ENCODE results near the gene ARFIP2.
"Not testable (repeated sequence)": the region's sequence is repeated elsewhere in the genome, so short reads cannot be mapped to it uniquely, and the experiment has no call there.

ARFIP2 gene, protein sequence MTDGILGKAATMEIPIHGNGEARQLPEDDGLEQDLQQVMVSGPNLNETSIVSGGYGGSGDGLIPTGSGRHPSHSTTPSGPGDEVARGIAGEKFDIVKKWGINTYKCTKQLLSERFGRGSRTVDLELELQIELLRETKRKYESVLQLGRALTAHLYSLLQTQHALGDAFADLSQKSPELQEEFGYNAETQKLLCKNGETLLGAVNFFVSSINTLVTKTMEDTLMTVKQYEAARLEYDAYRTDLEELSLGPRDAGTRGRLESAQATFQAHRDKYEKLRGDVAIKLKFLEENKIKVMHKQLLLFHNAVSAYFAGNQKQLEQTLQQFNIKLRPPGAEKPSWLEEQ

DNA sequence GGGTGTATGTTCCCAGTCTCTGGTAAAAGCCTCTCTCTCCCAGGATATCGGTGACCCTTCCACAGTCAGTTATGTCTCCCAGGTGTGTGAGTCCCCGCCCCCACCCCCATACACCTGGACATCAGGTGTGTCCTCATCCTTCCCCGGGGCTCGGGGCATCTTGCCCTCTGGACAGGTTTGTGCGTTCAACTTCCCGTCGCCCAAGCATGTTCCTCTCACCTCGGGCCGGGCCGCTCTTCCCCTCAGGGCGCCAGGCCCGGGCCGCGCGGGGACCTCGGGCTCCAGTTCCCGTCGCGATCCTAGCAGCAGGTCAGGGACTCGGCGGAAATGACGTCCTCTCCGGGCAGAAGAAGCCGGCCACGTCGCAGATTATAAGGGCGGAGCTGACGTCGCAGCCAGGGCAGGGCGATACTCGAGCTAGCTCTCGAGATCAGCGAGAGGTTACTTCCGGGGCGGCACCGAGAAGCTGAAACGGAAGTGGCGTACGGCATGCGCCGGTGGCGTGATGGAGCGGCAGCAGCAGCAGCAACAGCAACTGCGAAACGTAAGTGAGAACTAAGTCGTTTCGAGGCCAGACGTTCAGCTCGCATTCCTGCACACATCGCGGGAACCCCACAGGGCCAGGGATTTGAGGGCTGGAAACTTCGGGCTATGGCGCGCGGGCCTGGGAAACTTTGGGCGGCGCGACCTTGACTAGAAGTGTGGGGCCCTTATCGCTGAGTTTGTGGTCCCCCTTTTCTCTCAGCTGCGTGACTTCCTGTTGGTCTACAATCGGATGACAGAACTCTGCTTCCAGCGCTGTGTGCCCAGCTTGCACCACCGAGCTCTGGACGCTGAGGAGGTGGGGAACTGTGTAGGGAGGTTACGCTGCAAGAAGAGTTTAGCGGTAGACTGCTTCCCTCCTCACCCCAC is at the start of gene ARFIP2, which contains the start of gene TIMM10B:
Gene ARFIP2, minus strand, starts transcription at position 320 of the 912 bp plus-strand sequence. CDS start 910 bp downstream, outside the sequence.
Gene TIMM10B, plus strand, starts transcription at position 490 of the 912 bp plus-strand sequence. Its CDS starts 16 bp downstream, at position 506.
- DNase-seq = peak; percentile 97

DNA sequence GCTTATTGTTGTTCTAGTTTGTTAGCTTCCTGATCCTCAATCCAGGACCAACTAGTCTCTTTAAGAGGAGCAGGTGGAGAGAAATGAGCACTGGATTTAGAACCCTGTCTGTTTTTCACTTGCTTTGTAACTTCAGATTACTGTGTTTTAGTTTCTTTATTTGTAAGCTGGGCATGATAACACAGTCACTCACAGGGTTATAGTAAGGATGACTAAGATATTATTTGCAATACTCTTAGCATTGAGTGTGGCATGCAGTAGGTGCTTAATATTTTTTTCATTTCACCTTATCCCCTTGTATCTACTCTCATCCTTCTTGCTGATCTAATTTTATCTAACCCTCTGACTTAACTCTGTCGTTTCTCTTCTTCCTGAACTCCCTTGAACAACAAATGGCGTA is 49.7 kb upstream of the ARFIP2 start:
- DNase-seq = no peak

DNA sequence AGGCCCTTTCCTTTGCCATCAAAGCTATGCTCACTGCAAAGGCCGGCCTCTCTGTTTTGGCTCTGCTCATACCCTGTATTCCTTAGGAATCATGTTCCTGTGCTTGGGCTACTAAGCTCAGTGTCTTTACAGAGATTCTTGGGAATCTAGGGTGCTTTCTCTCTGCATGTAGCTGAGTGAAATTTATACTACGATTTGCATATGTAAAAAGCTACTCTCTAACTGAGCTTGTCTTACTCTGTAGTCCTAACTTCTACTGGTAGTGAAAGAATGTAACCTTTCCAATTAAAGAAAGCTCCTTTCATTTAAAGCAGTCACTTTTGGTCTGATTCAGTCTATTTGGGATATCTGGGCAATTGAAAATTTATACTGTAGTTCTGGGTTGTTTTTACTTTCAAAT is 48.1 kb upstream of the ARFIP2 start:
- DNase-seq = no peak

DNA sequence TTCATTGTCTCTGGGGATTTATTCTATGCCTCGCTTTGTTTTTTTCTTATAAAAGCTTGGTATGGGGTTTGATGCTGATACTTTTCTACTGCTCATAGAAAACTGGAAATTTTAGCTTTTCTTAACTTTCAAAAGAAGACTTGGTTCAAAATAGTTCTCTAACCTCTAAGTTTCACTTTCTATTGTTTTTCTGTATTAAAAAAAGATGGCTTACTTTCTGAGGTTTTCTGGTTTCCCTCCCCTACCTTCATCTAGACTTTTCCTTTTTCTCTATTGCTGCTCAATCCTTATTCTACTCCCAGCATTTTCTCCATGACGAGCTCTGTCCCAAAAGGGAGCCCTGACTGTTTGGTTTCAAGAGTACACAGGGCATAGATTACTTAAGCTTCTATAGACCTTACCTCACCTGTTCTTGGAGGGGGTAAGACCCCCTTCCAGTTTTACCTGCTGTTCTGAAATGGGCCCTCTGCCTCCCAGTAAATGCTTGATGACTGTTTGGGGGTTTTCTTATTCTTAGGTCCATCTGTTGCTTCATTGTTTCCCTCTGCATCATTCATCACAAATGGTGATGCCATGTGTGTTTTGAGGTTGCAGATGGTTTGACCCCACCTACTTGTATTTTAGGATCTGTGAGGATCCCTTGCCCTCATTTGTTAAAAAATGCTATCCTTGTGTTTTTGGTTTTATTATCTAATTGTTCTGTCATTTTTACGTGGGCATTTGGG is 45.4 kb upstream of the ARFIP2 start:
- DNase-seq = no peak

DNA sequence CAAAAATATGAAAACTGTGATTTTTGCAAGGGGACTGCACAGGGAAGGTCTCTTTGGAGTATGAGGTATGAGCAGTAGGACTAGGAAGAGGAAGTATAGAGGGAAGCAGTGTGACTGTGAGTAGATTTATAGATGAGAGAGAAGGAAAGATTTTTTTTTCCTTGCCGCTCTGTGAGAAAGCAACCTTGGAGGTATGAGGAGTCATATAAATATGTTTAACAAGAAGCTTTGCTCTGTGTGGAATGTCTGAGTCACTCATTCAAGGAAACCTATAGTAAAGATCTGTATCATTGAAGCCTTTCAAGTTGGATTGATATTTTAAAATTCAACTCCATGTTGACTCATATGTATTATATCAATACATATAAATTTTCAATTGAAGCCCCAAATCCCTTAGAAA is 42.1 kb upstream of the ARFIP2 start:
- DNase-seq = peak; percentile 37

DNA sequence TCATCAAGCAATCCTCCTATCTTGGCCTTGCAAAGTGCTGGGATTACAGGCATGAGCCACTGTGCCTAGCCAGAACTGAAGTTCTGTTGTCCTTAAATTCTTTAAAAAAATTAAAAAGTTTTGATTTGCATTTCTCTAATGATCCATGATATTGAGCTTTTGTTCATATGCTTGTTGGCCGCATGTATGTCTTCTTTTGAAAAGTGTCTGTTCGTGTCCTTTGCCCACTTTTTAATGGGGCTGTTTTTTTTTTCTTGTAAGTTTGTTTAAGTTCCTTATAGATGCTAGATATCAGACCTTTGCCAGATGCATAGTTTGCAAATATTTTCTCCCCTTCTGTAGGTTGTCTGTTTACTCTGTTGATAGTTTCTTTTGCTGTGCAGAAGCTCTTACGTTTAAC is 40.8 kb upstream of the ARFIP2 start:
- not testable (repeated sequence) for DNase-seq

DNA sequence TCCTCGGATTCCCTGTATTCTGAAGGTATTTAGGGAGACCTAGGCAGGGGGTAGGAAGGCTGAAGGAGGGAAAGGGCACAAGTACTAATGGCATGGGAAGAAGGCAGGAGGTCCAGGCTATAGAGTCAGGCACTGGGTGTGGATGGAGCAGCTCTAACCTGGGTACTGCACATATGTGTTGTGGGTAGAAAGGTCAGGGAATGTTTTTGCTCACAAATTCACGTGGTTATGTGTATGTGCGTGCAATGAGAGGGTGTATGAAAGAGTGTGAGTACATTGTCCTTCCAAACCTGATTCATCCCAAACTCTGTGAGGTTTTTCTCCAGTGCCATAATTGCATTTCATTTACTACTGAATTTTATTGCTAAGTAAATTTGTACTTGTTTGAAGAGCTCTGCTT is 39.1 kb upstream of the ARFIP2 start:
- DNase-seq = no peak

DNA sequence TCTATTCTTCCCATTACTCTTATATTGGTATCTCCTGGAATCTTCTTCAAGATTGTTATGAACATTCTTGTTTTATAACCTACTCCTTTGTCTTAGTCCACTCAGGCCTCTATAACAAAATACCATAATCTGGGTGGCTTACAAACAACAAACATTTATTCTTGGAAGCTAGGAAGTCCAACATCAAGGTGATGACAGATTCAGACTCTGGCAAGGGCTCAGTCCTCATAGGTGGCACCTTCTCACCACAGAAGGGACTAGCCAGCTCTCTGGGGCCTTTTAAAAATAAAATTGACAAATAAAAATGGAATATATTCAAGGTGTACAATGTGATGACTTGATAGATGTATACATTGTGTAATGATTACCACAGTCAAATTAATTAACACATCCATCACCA is 35.7 kb upstream of the ARFIP2 start:
- no peak for DNase-seq

DNA sequence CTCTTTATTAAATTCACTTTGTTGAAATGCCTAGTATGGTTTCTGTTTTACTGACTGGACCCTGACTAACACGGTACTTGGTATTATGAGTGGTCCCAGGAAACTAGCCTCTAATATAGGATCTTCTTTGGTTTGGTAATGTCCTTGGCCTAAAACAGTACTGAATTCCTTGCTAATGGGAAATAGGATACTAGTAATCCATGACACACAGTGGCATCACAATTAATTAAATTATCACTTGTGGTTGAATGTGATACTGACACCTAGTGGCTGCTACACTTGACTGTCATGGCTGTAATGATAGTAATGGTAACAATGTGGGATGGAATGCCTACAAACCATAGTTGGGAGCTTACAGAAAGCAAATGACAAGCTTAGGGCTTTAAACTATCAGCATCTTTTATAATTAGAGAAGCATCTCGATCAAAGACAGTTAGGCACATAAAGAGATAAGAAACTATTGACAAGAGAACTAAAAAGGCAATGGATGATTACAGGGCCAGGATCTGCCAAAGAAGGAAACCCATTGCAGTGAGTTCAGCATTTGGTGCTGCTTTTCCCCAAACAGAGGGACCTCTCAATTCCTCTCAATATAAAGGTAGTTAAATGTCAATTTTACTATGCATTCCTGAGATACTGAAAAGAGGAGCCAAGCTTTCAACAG is 24.6 kb upstream of the ARFIP2 start:
- DNase-seq = peak; percentile 9

DNA sequence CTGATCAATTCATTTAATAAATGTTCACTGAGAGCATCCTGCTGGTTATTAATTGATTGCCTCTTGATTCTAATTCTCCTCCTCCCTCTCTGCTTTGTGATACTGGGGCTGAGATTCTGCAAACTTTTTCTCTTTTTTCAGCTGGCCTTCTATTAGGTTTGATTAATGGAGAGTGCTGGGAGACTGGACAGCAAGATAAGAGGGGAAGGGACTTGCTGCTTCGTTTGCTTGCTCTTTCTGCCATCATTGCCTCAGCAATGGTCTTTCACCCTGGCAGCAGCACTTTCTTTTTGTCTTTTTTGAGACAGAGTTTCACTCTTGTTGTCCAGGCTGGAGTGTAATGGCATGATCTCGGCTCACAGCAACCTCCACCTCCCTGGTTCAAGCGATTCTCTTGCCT is 23.0 kb upstream of the ARFIP2 start:
- no peak for DNase-seq

DNA sequence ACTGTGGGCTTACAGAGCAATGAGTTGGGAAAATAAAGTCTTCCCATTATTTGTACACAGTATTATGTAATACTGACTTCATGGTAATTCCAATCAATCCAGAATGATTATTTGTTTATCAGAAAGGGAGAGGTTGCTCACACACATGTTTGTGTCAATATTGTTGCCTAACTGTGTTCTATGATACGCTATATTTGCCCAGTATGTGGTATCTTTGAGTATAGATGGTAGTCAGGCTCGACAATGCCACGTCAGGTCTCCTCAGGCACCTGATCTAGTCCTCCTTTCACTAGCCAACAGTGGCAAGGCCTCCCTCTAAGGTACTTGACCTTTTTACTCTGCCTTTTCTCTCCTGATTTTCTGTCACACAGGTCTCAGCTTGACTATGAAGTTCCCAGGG is 21.3 kb upstream of the ARFIP2 start:
- no peak for DNase-seq

DNA sequence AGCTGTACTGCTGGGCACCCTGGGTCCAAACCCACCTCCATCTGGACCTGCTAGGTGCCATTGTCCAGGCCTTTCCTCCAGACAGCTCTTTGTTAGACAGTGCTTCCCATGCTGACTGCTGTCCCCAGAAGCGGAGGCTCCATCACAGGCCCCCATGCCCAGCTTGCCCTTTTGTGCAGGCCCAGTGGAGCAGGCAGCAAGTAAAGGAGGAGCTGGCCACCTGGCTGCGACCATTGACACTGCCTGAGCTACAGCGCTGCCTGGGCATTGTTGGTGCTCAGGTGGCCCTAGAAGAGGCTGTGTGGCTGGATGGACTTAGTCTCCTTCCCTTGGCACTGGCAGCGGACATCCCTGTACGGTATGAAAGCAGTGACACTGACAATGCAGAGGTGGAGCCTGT is 17.4 kb upstream of the ARFIP2 start:
- DNase-seq = no peak

DNA sequence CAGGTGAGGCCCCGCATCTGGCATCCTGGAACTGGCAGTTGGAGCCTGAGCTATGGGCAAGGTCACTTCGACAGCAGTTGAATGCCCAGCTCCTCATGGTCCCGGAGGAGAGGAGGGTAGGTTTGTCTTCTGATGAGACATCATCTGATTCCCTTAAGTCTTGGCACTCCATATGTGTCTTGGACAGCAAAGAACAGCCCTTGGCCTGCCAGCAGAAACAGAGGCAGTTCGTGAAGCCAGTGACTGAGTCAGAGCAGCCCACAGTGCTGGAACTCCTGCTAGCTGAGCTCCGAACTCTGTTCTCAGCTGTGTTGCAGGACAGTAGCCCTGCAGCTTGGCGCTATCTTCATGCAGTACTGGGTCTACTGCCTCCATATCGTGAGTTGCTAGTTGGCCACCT is 17.0 kb upstream of the ARFIP2 start:
- DNase-seq = no peak

DNA sequence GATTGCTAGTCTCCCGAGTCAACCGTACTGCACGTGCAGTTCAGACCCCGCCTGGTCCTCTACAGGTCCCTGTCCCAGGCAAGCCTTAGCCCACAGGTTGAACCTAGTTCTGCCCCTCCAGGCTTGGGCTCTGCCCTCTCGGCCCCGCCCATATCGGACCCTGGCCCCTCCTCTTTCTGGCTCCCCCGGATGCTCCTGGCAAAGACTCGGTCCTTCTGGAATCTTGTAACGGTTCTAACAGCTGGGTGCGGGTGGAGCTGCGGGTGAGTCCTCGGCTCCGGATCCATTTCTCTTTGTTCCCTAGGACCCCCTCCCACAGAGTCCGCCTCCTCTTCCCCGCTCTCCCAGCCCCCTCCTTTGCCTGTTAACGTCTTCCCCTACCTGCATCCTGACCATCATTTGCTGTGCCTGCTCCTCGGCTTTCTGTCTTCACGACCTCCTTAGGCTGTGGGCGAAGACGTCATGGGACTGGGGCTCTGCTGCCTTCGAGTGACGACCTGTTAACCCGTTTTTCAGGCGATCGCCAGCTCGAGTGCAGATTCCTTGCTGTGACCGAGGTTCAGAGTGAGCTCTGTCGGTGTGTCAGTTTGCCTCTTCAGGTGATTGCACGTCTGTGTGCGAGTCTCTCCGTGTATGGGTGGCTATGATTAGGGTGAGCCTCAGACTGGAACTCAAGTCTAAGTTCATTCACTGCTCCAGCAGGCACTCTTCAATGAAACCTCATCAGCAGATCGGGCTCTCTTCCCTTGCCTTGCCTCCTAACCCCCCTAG is 16.1 kb upstream of the ARFIP2 start, which contains the start of gene DNHD1:
Gene DNHD1, plus strand, starts transcription at position 212 of the 771 bp plus-strand sequence. CDS start 936 bp downstream, outside the sequence.
- no peak for DNase-seq

DNA sequence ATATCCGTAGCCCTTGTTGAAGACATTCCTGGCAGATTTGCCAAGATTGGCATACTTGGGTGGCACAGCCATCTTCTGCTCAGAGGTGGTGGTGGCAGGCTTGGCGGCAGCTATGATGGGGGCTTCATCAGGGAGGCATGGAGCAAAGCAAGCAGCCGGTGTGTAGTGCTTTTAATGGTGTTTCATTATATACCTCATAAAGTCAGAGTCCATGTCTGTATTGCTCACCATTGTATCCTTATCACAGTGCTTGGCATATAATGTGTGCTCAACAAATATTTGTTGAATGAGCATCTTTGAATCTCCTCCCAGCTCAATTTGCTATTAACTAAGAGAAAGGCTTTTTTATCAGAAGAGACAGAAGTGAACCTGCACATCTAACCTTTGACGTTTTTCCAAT is 8.2 kb upstream of the ARFIP2 start:
- no peak for DNase-seq

DNA sequence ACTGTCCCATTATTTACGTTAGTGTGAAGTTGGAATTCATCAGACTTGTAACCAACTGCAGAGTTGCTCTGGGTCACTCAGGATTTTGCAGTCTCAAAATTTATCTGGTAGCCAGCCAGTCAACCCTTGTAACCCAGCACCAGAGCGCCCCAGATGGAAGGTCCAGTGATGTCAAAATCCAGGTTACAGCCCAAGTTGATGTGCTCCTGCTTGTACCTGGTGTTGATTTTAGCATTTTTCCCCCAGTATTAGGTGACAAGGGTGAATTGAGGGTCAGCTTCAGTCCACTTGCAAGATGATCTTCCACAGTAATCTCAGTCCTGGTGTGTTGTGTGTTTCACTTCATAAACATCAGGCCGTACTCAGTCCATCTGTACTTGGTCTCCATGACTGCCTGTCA is 7.7 kb upstream of the ARFIP2 start:
- DNase-seq = no peak

DNA sequence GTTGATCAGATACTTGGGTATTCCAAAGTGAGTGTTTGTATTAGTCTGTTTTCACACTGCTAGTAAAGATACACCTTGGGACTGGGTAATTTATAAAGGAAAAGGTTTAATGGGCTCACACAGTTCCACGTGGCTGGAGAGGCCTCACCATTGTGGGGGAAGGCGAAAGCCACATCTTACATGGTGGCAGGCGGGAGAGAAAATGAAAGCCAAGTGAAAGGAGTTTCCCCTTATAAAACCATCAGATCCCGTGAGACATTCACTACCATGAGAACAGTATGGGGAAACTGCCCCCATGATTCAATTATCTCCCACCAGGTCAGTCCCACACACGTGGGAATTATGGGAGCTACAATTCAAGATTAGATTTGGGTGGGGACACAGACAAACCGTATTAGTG is 7.2 kb upstream of the ARFIP2 start:
- DNase-seq = no peak

DNA sequence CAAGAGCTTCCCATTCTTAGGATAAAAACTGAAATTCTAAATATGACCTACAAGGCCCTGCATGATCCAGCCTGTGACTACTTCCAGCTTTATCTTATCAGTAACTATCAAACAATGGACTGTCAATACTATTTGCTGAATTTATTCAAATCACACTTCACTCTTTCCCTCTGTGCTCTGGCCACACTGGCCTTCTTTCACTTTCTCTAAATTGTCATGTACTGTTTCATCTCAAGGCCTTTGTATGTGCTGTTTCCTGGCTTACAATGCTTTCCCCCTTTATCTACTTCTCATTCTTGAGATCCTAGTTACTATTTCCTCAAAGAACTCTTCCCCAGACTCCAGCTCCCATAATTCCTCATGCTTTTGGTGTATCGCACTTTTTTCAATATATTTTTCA is 5.8 kb upstream of the ARFIP2 start:
- DNase-seq = no peak

DNA sequence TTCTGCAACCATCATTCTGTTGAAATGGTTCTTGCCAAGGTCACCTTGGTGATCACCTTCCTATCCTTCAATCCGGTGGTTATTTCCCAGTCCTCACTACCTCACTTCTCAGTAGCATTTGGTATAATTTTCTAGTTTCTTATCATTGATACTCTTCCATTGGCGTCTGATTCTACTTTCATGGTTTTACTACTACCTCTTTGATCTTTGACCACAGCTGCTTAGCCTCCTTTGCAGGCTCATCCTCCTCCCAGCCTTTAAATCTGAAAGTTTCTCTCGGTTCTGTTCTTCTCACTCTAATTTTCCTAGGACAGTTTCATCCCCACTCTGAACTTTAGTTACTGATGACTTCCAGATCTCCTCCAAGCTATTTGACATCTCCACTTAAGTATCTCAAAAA is 5.1 kb upstream of the ARFIP2 start:
- no peak for DNase-seq

DNA sequence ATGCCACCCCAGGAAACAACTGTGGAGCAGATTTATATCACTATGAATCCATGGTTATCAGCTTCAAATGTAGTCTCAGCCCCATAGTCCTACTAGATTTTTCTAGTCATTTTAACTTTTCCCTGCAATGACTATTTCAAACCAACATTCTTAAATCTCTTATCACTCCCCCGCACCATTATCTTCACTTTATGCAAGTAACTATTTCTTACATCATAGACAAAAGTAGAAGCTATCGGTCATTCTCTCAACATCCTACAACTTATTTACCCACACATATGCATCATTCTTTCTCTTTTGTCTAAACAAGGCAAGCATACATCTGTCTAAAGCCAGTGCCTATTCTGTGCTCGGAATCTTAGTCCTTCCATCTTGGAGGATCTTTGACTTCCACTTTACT is 4.5 kb upstream of the ARFIP2 start:
- peak; percentile 15 for DNase-seq

DNA sequence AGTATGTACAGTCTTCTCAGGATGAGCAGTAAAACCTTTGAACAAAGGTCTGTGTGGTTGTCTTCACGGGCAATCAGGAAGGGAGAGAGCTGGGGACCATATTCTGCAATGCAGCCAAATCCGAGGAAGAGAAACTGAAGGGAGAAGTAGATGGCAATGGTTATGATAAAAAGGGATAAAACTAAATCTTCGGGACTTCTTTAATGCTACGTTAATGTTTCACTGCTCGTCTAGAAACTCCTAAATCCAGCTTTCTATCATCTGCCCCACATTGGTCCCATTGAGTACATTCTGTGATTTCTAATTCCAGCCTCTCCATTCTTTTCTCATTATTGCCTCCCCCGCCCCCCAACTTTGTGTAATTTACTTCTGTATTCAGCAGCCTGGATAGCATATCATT is 1.9 kb upstream of the ARFIP2 start:
- no peak for DNase-seq

DNA sequence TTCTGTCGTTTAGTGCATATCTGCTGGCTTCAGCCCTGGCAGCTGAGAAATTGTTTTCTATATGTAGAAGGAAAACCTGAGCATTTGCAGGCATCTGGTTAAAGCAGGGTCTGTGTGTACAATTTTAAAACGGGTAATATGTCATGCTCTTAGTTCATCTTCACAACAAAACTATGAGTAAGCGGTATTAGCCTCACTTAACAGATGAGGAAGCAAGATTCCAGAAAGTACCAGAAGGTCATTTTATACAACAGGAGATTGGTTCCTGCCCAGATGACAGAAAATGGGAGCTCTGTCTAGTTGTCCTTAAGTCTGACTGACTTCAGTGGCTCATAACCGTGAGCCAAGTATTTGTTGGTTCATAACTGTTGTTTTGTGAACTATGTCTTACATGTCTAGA is 1.3 kb upstream of the ARFIP2 start:
- no peak for DNase-seq

Data from NCI-H226 (cell line).